Transverse colon (tissue), 4 donors: ENCODE measurements around the gene DHX34. TPM values are rescaled to one million over a fixed set of nuclear protein-coding genes. Genes with fewer than 3 reads are reported as not detected.

Source experiments
- DNase-seq: peaks from one replicate; pipeline ENCODE4 v3.0.0-alpha.2; 2019
- H3K27ac ChIP-seq, 4 donors: fragments of 200-600 bp; sonication (generic); 2 replicates each; pipeline ENCODE4 v1.5.1; 2016 to 2018; ENCODE audit warnings: inconsistent platforms in 4 of 4
- H3K27me3 ChIP-seq: fragments of 200-600 bp; sonication (generic); 2 replicates; pipeline ENCODE4 v1.5.1; 2017; ENCODE audit warnings: inconsistent platforms
- H3K36me3 ChIP-seq, 4 donors: fragments of 200-600 bp; sonication (generic); 2 replicates each; pipeline ENCODE4 v1.5.1; 2017 to 2019; ENCODE audit warnings: inconsistent platforms in 4 of 4
- H3K4me1 ChIP-seq, 4 donors: fragments of 200-600 bp; sonication (generic); 2 replicates each; pipeline ENCODE4 v1.5.1; 2017 to 2020; ENCODE audit warnings: inconsistent platforms in 4 of 4
- H3K4me3 ChIP-seq, 4 donors: fragments of 200-600 bp; sonication (generic); 1 replicate in 1 of 4; 2 replicates in 3 of 4; pipeline versions ENCODE4 v1.5.1 to v1.6.1; 2017 to 2019; ENCODE audit warnings: inconsistent platforms in 4 of 4
- H3K9me3 ChIP-seq, 2 donors: fragments of 200-600 bp; sonication (generic); 2 replicates each; pipeline ENCODE4 v1.5.1; 2017 to 2019; ENCODE audit warnings: inconsistent platforms in 2 of 2
- EP300 ChIP-seq: sonication (generic); formaldehyde crosslinking; IDR thresholded peaks from one replicate; pipeline ENCODE4 v1.6.1; 2017; ENCODE audit warnings: antibody characterized with exemption, low read depth
- POLR2A ChIP-seq: fragments of 450-650 bp; IDR thresholded peaks from one replicate; pipeline ENCODE4 v1.6.1; 2016; ENCODE audit warnings: antibody characterized with exemption, mild to moderate bottlenecking, moderate library complexity
- POLR2AphosphoS5 ChIP-seq, 3 donors: sonication (generic); formaldehyde crosslinking; IDR thresholded peaks; one replicate each; pipeline ENCODE4 v1.6.1; 2016; ENCODE audit warnings: antibody characterized with exemption in 3 of 3
- WGBS, 2 donors: methylation state at CpG; one replicate each; pipeline ENCODE4 v1.1.5; 2018; ENCODE audit warnings: low coverage in 1 of 2; 5-methylcytosine and 5-hydroxymethylcytosine counted together
- in situ Hi-C, 4 donors: fragments of 200-750 bp; cut with MboI; loops; one replicate each; pipeline versions ENCODE4 v1.15.0 to v1.15.1; 2017; ENCODE audit warnings: low sequenced_read_pairs in 3 of 4, low pct_ligation_motif_present in 1 of 4, low pct_unique_long_range_greater_than_20kb in 1 of 4
- intact Hi-C: fragments of 100-400 bp; cut with DNase I; formaldehyde crosslinking; loops from one replicate; pipeline ENCODE4 v1.15.1; 2023; ENCODE audit warnings: low total_unique reads
- total RNA-seq, 4 donors: library from RNA; depleted of rRNA; stranded (reverse); fragments of >200 nt; gene quantifications; one replicate each; pipeline ENCODE4 v1.1.0, GENCODE V29; 2016
- TF ChIP-seq, protein P1 (sequence below), 5 experiments: fragments of 200-600 bp in 3 of 5; fragments of 450-650 bp in 2 of 5; sonication (generic) in 3 of 5; IDR thresholded peaks; 1 replicate in 2 of 5; 2 replicates in 3 of 5; pipeline ENCODE4 v1.5.1; 2016 to 2017; ENCODE audit warnings: antibody characterized with exemption in 5 of 5, inconsistent platforms in 3 of 5, mild to moderate bottlenecking in 2 of 5, moderate library complexity in 1 of 5

Gene DHX34
- total RNA-seq, 4 donors from 2014 or later: 12.4 to 30.3 (median 21.3) TPM

DNA sequence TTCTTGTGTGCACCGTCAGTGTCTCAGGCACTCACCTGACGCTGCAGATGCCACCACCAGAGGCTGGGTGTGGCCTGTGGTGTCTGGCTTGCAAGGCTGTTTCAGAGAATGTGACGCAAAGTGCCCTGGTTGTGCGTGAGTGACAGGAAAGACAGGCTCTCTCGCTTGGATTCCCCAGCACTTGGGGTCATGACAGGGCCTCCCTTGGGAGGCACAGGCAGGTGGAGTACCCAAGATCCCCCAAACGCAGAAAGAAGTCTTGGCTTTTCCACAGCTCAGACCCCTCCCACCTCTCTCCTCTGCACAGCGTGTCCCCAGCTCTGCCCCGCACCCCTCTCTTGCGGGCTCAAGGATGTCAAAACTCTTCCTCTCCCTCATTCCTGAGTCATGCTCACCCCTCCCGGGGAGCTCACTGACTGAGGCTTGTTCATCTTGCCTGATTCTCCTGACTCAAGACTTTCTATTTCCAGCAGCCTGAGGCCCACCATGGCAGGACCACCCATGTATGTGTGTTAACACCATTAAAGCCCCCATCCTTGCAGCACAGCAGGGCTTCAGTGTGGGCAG lies 21.0 kb downstream of the DHX34 start:
- H3K27me3 ChIP-seq: no peaks in the 10 kb centered on the region
- intact Hi-C loops: no loop called here
- no peak for TF ChIP-seq POLR2AphosphoS5 (IDR thresholded peaks at IDR 0.05)
- TF ChIP-seq EP300: no peak
- no peak for TF ChIP-seq POLR2A
- TF ChIP-seq, protein P1, sequence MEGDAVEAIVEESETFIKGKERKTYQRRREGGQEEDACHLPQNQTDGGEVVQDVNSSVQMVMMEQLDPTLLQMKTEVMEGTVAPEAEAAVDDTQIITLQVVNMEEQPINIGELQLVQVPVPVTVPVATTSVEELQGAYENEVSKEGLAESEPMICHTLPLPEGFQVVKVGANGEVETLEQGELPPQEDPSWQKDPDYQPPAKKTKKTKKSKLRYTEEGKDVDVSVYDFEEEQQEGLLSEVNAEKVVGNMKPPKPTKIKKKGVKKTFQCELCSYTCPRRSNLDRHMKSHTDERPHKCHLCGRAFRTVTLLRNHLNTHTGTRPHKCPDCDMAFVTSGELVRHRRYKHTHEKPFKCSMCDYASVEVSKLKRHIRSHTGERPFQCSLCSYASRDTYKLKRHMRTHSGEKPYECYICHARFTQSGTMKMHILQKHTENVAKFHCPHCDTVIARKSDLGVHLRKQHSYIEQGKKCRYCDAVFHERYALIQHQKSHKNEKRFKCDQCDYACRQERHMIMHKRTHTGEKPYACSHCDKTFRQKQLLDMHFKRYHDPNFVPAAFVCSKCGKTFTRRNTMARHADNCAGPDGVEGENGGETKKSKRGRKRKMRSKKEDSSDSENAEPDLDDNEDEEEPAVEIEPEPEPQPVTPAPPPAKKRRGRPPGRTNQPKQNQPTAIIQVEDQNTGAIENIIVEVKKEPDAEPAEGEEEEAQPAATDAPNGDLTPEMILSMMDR (IDR thresholded peaks at IDR 0.05): no peak
- 79% methylated on average over 10 of the region's 10 CpGs; no CpG with 5 or more reads in 1 of the 2 donors for WGBS, 2 donors
- H3K4me3 ChIP-seq: no peak overlapping the region
- H3K9me3 ChIP-seq: no peaks in the 10 kb centered on the region
- in situ Hi-C loops: no loop called here
- H3K27ac ChIP-seq: no peak overlapping the region
- peaks cover 0 to 20% (median 3%) of the 10 kb centered on the region in 4 donors for H3K36me3 ChIP-seq
- no peak for DNase-seq
- H3K4me1 ChIP-seq: no peaks in the 10 kb centered on the region

- H3K36me3 ChIP-seq: peaks cover 0 to 30% (median 8%) of the 10 kb centered on the region in 4 donors
- H3K9me3 ChIP-seq: no peaks in the 10 kb centered on the region
- no peak overlapping the region for H3K27ac ChIP-seq
- H3K27me3 ChIP-seq: no peaks in the 10 kb centered on the region
- TF ChIP-seq POLR2AphosphoS5 (IDR thresholded peaks at IDR 0.05): no peak
- TF ChIP-seq, protein P1 (IDR thresholded peaks at IDR 0.05): no peak
- TF ChIP-seq EP300: no peak
- no peak for TF ChIP-seq POLR2A
- H3K4me3 ChIP-seq: no peak overlapping the region
- in situ Hi-C loops (no loop called here), intact Hi-C loops (no loop called here)
- DNase-seq: no peak
- WGBS, 2 donors: 87% methylated on average over 9 of the region's 9 CpGs; no CpG with 5 or more reads in 1 of the 2 donors
- no peaks in the 10 kb centered on the region for H3K4me1 ChIP-seq
Observed at GRCh38 chr19:47371261-47371660, 22.1 kb downstream of the DHX34 start.

GRCh38 chr19:47372603-47373002 lies 23.5 kb downstream of the DHX34 start:
- H3K9me3 ChIP-seq: no peaks in the 10 kb centered on the region
- in situ Hi-C loops (no loop called here), intact Hi-C loops (no loop called here)
- H3K27me3 ChIP-seq: no peaks in the 10 kb centered on the region
- H3K4me1 ChIP-seq: no peaks in the 10 kb centered on the region
- no peak overlapping the region for H3K4me3 ChIP-seq
- TF ChIP-seq POLR2AphosphoS5 (IDR thresholded peaks at IDR 0.05) (no peak), EP300 (no peak), POLR2A (no peak)
- TF ChIP-seq, protein P1 (IDR thresholded peaks at IDR 0.05): no peak
- no peak overlapping the region for H3K27ac ChIP-seq
- peaks cover 0 to 40% (median 13%) of the 10 kb centered on the region in 4 donors for H3K36me3 ChIP-seq
- DNase-seq: no peak
- WGBS, 2 donors: 91% methylated on average over 22 of the region's 22 CpGs; no CpG with 5 or more reads in 1 of the 2 donors

- Histone ChIP-seq H3K27me3 (no peaks in the 10 kb centered on the region), H3K4me1 (no peaks in the 10 kb centered on the region), H3K36me3 (peaks cover 0 to 40% (median 13%) of the 10 kb centered on the region in 4 donors), H3K4me3 (no peak overlapping the region), H3K27ac (no peak overlapping the region), H3K9me3 (no peaks in the 10 kb centered on the region)
- intact Hi-C loops: no loop called here
- no peak for TF ChIP-seq EP300
- TF ChIP-seq POLR2AphosphoS5 (IDR thresholded peaks at IDR 0.05): no peak
- TF ChIP-seq, protein P1 (IDR thresholded peaks at IDR 0.05): no peak
- 89% methylated on average over 27 of the region's 33 CpGs; no CpG with 5 or more reads in 1 of the 2 donors for WGBS, 2 donors
- DNase-seq: no peak
- in situ Hi-C loops: no loop called here
Observed at GRCh38 chr19:47373246-47374240, 24.4 kb downstream of the DHX34 start.
